GM12878 (cell line): ENCODE data around the gene IL10RA. TPM values are rescaled to one million over a fixed set of nuclear protein-coding genes. Genes with fewer than 3 reads are reported as not detected.

ENCODE experiments used
- DPF2 ChIP-seq: fragments of 450-650 bp; IDR thresholded peaks from 2 replicates; pipeline ENCODE4 v1.6.1; 2017; ENCODE audit warnings: mild to moderate bottlenecking
- EED ChIP-seq: sonication (generic); IDR thresholded peaks from 2 replicates; pipeline ENCODE4 v1.6.1; 2016; ENCODE audit warnings: antibody characterized with exemption, low read depth
- EP300 ChIP-seq, 2 experiments: fragments of 150-350 bp in 1 of 2; IDR thresholded peaks; 2 replicates each; pipeline ENCODE4 v1.6.1; 2011 to 2012; ENCODE audit warnings: low read depth in 2 of 2, low read length in 2 of 2, borderline replicate concordance in 1 of 2, improper control_type of control experiment in 1 of 2, inconsistent platforms in 1 of 2; ENCODE audit not compliant: control insufficient read depth in 1 of 2
- IKZF1 ChIP-seq: fragments of 450-650 bp; conservative IDR thresholded peaks from 2 replicates; pipeline ENCODE4 v1.6.1; 2017; ENCODE audit warnings: antibody characterized with exemption, mild to moderate bottlenecking
- KLF5 ChIP-seq: fragments of 450-650 bp; IDR thresholded peaks from 2 replicates; pipeline ENCODE4 v1.6.1; 2014; ENCODE audit warnings: mild to moderate bottlenecking; ENCODE audit not compliant: partially characterized antibody
- MEF2B ChIP-seq: fragments of 450-650 bp; IDR thresholded peaks from 2 replicates; pipeline ENCODE4 v1.6.1; 2018; ENCODE audit warnings: mild to moderate bottlenecking, moderate library complexity; ENCODE audit not compliant: partially characterized antibody, poor library complexity, severe bottlenecking
- NKRF ChIP-seq: fragments of 450-650 bp; conservative IDR thresholded peaks from 2 replicates; pipeline ENCODE4 v1.6.1; 2017; ENCODE audit warnings: mild to moderate bottlenecking, moderate library complexity
- PKNOX1 ChIP-seq: fragments of 450-650 bp; IDR thresholded peaks from 2 replicates; pipeline ENCODE4 v1.6.1; 2016; ENCODE audit warnings: mild to moderate bottlenecking
- SKIL ChIP-seq: fragments of 450-650 bp; IDR thresholded peaks from 2 replicates; pipeline ENCODE4 v1.6.1; 2017; ENCODE audit warnings: mild to moderate bottlenecking, low read depth, inconsistent platforms; ENCODE audit not compliant: poor library complexity, severe bottlenecking
- SMARCA5 ChIP-seq: fragments of 450-650 bp; IDR thresholded peaks from 2 replicates; pipeline ENCODE4 v1.6.1; 2017; ENCODE audit warnings: mild to moderate bottlenecking
- SPI1 ChIP-seq: IDR thresholded peaks from 2 replicates; pipeline ENCODE4 v1.6.1; 2011; ENCODE audit warnings: low read depth, mild to moderate bottlenecking, low read length, moderate library complexity, borderline replicate concordance; ENCODE audit not compliant: insufficient read depth
- TCF3 ChIP-seq: IDR thresholded peaks from 2 replicates; pipeline ENCODE4 v1.6.1; 2012; ENCODE audit warnings: low read depth, mild to moderate bottlenecking, low read length, borderline replicate concordance; ENCODE audit not compliant: insufficient read depth
- ZBTB40 ChIP-seq: fragments of 450-650 bp; IDR thresholded peaks from 2 replicates; pipeline ENCODE4 v1.6.1; 2016; ENCODE audit warnings: mild to moderate bottlenecking, moderate library complexity, borderline replicate concordance
- ZNF217 ChIP-seq: fragments of 450-650 bp; IDR thresholded peaks from 2 replicates; pipeline ENCODE4 v1.6.1; 2017; ENCODE audit warnings: antibody characterized with exemption, mild to moderate bottlenecking
- ZNF24 ChIP-seq: fragments of 450-650 bp; IDR thresholded peaks from 2 replicates; pipeline ENCODE4 v1.6.1; 2017; ENCODE audit warnings: antibody characterized with exemption, mild to moderate bottlenecking
- polyA plus RNA-seq, 11 experiments: library from polyadenylated mRNA; depleted of rRNA in 4 of 11; unstranded in 6 of 11; stranded (reverse) in 5 of 11; fragments of >200 nt; fragmentation: Nextera tagmentation in 4 of 11; fragmentation: Illumina TruSeq in 1 of 11; extraction: Ambion mirVana in 4 of 11; extraction: Trizol in 1 of 11; gene quantifications; 1 replicate in 1 of 11; 2 replicates in 10 of 11; pipeline versions ENCODE4 v1.2.1 to v1.2.3, GENCODE V29; 2011 to 2016; ENCODE audit warnings: inconsistent platforms in 2 of 11, missing spikeins in 2 of 11, low read depth in 1 of 11
- total RNA-seq, 4 experiments: library from RNA; depleted of rRNA in 3 of 4; stranded (reverse); fragments of >200 nt in 3 of 4; fragmentation: Illumina TruSeq in 1 of 4; extraction: Trizol in 1 of 4; gene quantifications; 2 replicates each; pipeline versions ENCODE4 v1.2.1 to v1.2.3, GENCODE V29; 2013 to 2021

IL10RA gene
- total and polyA plus RNA-seq, 10 of the 15 experiments (the other 5 are each of a cell fraction or from before 2014, with no cell fraction given), result 0.77 to 45.9 (median 9.6) TPM

GRCh38 chr11:118007563-118008270, 21.5 kb downstream of the IL10RA start (continued):
- peak; percentile 53 for TF ChIP-seq SKIL
- peak; percentile 32; the same call in 1 of the 2 replicates for TF ChIP-seq ZNF24
- TF ChIP-seq PKNOX1, result peak; percentile 32; the same call in 1 of the 2 replicates
- peak; percentile 43 for TF ChIP-seq KLF5
- 0 out of 2 replicates have a peak, but pooled peaks have one; percentile 37 for TF ChIP-seq NKRF
- TF ChIP-seq IKZF1, result peak; percentile 91
- TF ChIP-seq SMARCA5, result peak; percentile 88
- TF ChIP-seq ZBTB40, result peak; percentile 17; the same call in 1 of the 2 replicates
- peak; percentile 50; a peak in 2 of 4 replicates for TF ChIP-seq EP300 (IDR thresholded peaks at IDR 0.05; ENCODE audit: borderline replicate concordance in 1 of 2, control insufficient read depth in 1 of 2, low read depth in 2 of 2, low read length in 2 of 2)
- TF ChIP-seq MEF2B, result peak; percentile 63
- peak; percentile 72 for TF ChIP-seq DPF2
- TF ChIP-seq SPI1, result peak; percentile 78; the same call in 1 of the 2 replicates
- TF ChIP-seq EED, result peak; percentile 70; the same call in 1 of the 2 replicates
- TF ChIP-seq ZNF217, result peak; percentile 87
- 0 out of 2 replicates have a peak, but pooled peaks have one; percentile 79 for TF ChIP-seq TCF3
